Thyroid gland (tissue), 4 donors: ENCODE results near the gene DSCAM. TPM values are rescaled to one million over a fixed set of nuclear protein-coding genes. Genes with fewer than 3 reads are reported as not detected.

Experiments
- DNase-seq, 2 donors: peaks; one replicate each; pipeline ENCODE4 v3.0.0-alpha.2; 2019
- H3K27ac ChIP-seq, 3 donors: fragments of 200-600 bp; sonication (generic); 1 replicate in 2 of 3; 2 replicates in 1 of 3; pipeline ENCODE4 v1.5.1; 2016 to 2019; ENCODE audit warnings: mild to moderate bottlenecking in 1 of 3, moderate library complexity in 1 of 3
- H3K27me3 ChIP-seq: fragments of 200-600 bp; sonication (generic); one replicate; pipeline ENCODE4 v1.5.1; 2019
- H3K36me3 ChIP-seq, 2 donors: fragments of 200-600 bp; sonication (generic); one replicate each; pipeline ENCODE4 v1.5.1; 2016 to 2019
- H3K4me1 ChIP-seq, 2 donors: fragments of 200-600 bp; sonication (generic); one replicate each; pipeline ENCODE4 v1.5.1; 2017 to 2019
- H3K4me3 ChIP-seq, 3 donors: fragments of 200-600 bp; sonication (generic); replicated peaks in 1 of 3; 1 replicate in 2 of 3; 2 replicates in 1 of 3; pipeline ENCODE4 v1.5.1; 2016; ENCODE audit warnings: mild to moderate bottlenecking in 1 of 3
- H3K9me3 ChIP-seq: fragments of 200-600 bp; sonication (generic); one replicate; pipeline ENCODE4 v1.5.1; 2017
- POLR2A ChIP-seq, 2 donors: fragments of 450-650 bp; IDR thresholded peaks; one replicate each; pipeline ENCODE4 v1.6.1; 2017; ENCODE audit warnings: antibody characterized with exemption in 2 of 2, mild to moderate bottlenecking in 2 of 2, moderate library complexity in 1 of 2
- WGBS, 2 donors: methylation state at CpG; one replicate each; pipeline ENCODE4 v1.1.5; 2017; 5-methylcytosine and 5-hydroxymethylcytosine counted together
- intact Hi-C: fragments of 100-400 bp; cut with DNase I; formaldehyde crosslinking; loops from one replicate; pipeline ENCODE4 v1.15.1; 2023
- total RNA-seq, 4 donors: library from RNA; depleted of rRNA; stranded (reverse); fragments of >200 nt; gene quantifications; one replicate each; pipeline ENCODE4 v1.2.3, GENCODE V29; 2016
- TF ChIP-seq, protein P1 (sequence below), 6 experiments: fragments of 200-600 bp in 3 of 6; fragments of 450-650 bp in 3 of 6; sonication (generic) in 3 of 6; IDR thresholded peaks; one replicate each; pipeline ENCODE4 v1.5.1; 2016 to 2019; ENCODE audit warnings: antibody characterized with exemption in 6 of 6, mild to moderate bottlenecking in 2 of 6, inconsistent platforms in 1 of 6, moderate library complexity in 1 of 6

DSCAM gene
- total RNA-seq, 4 donors from 2014 or later = 0.20 TPM; not detected in 3

DNA sequence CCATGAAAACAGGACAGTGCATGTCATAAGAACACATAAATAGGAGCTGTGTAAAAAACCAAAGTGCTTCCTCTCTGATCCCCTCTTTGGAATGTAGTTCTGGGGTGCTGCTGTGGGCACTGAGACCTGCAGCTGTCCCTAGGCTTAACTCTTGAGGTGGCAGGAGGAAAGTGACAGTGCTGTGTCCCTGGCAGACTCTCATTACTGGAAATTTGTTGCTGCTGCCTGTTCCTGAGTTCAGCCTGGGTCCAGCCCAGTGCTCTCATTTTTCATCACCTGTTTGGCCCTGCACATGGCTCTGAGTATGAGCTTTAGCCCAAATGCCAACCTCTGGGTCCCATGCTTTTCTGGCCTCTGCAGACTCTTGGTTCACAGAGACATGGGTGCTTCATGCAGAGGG lies 329.3 kb downstream of the DSCAM start:
- intact Hi-C loops = no loop called here
- Histone ChIP-seq H3K9me3 (no peaks in the 10 kb centered on the region), H3K36me3 (no peaks in the 10 kb centered on the region), H3K4me3 (no peak overlapping the region), H3K4me1 (no peaks in the 10 kb centered on the region), H3K27ac (no peak overlapping the region), H3K27me3 (no peaks in the 10 kb centered on the region)
- TF ChIP-seq POLR2A (IDR thresholded peaks at IDR 0.05) = no peak
- TF ChIP-seq, protein P1, sequence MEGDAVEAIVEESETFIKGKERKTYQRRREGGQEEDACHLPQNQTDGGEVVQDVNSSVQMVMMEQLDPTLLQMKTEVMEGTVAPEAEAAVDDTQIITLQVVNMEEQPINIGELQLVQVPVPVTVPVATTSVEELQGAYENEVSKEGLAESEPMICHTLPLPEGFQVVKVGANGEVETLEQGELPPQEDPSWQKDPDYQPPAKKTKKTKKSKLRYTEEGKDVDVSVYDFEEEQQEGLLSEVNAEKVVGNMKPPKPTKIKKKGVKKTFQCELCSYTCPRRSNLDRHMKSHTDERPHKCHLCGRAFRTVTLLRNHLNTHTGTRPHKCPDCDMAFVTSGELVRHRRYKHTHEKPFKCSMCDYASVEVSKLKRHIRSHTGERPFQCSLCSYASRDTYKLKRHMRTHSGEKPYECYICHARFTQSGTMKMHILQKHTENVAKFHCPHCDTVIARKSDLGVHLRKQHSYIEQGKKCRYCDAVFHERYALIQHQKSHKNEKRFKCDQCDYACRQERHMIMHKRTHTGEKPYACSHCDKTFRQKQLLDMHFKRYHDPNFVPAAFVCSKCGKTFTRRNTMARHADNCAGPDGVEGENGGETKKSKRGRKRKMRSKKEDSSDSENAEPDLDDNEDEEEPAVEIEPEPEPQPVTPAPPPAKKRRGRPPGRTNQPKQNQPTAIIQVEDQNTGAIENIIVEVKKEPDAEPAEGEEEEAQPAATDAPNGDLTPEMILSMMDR (IDR thresholded peaks at IDR 0.05) = no peak
- DNase-seq = no peak

DNA sequence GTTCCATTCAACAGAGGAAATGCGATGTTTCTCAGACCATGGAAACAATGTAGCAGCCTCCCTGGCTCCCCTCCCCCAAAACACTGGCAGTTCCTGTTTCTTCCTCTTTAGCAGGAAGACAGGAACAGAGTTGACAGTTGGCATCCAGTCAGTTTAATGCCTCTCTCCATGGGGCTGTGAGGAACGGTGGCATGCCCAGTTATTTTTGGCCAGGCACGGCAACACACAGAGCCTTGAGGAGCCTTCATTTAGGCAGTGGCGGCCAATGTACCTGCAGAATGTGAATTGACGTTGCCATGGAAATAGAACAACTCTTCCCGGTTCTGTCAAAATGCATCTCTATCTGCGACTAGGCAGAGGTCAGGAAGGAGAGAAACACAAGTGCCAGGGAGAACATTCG lies 330.6 kb downstream of the DSCAM start:
- WGBS, 2 donors = 17 to 34% methylated on average over 8 of the region's 8 CpGs
- Histone ChIP-seq H3K4me3 (no peak overlapping the region), H3K4me1 (no peaks in the 10 kb centered on the region), H3K27me3 (no peaks in the 10 kb centered on the region), H3K27ac (no peak overlapping the region), H3K36me3 (no peaks in the 10 kb centered on the region), H3K9me3 (no peaks in the 10 kb centered on the region)
- intact Hi-C loops = no loop called here
- TF ChIP-seq POLR2A (IDR thresholded peaks at IDR 0.05) = no peak
- TF ChIP-seq, protein P1 (IDR thresholded peaks at IDR 0.05) = no peak
- DNase-seq = no peak

DNA sequence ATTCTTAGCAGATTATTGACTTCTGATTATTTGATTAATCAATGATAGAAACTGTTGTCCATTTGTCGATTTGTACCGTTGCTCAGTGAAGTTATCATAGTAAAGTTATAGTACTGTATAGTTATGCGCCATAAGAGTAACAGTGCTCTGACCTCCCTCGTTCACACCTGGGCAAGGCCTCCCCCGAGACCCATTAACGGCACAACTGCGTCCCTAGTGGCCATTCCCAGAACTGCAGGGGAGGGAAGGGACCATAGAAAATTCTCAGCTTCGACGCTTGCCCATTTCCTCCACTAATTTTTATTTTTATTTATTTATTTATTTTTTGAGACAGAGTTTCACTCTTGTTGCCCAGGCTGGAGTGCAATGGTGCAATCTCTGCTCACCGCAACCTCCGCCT lies 334.4 kb downstream of the DSCAM start:
- TF ChIP-seq, protein P1 (IDR thresholded peaks at IDR 0.05) = peak in 3 of 6 experiments; percentile 25 to 40 (median 26)
- TF ChIP-seq POLR2A (IDR thresholded peaks at IDR 0.05) = no peak
- DNase-seq = no peak
- 81% methylated on average over 11 of the region's 11 CpGs for WGBS, 2 donors
- Histone ChIP-seq H3K4me1 (no peaks in the 10 kb centered on the region), H3K27me3 (no peaks in the 10 kb centered on the region), H3K9me3 (no peaks in the 10 kb centered on the region), H3K27ac (no peak overlapping the region), H3K36me3 (no peaks in the 10 kb centered on the region), H3K4me3 (no peak overlapping the region)
- intact Hi-C loops = no loop called here

DNA sequence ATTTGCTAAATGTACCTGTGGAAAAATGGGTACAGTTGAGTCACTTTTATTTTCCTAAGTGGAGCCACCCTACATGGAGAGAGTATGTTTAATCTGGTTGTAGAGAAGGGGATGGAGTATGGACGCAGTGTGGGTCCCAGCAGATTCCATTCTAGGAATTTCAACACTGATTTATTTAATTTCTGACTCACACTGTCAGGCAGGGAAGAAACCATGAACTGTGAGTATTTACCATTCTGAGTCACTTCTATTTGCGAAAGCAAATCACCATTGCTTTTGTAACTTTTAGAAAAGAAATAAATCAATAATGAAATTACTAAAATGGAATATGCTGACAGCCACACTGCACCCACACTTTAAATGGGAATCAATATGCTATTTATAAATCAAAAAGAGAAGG lies 339.0 kb downstream of the DSCAM start:
- TF ChIP-seq, protein P1 (IDR thresholded peaks at IDR 0.05) = no peak
- TF ChIP-seq POLR2A (IDR thresholded peaks at IDR 0.05) = no peak
- Histone ChIP-seq H3K36me3 (no peaks in the 10 kb centered on the region), H3K9me3 (no peaks in the 10 kb centered on the region), H3K4me1 (no peaks in the 10 kb centered on the region), H3K27ac (no peak overlapping the region), H3K4me3 (no peak overlapping the region), H3K27me3 (no peaks in the 10 kb centered on the region)
- no peak for DNase-seq
- WGBS, 2 donors = 89 to 91% methylated on average over 2 of the region's 2 CpGs
- intact Hi-C loops = no loop called here

DNA sequence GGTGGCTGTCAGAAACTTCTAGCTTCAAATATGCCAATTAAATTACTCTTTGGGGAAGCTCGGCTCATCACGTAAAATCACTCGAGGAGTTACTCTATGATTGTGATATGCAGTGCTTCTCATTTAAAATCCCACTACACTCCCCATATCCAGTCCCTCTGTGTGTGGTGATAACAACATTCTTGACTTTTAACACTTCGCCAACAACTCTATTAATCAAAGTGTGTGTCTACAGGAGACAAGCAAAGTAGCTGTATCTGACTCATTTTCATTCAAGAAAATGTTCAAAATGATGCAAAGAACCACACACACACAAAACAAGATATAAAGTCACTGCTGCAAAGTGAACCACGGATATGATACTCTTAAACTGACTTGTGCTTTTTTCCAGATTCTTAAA lies 341.3 kb downstream of the DSCAM start:
- Histone ChIP-seq H3K27me3 (no peaks in the 10 kb centered on the region), H3K4me1 (no peaks in the 10 kb centered on the region), H3K27ac (no peak overlapping the region), H3K4me3 (no peak overlapping the region), H3K9me3 (no peaks in the 10 kb centered on the region), H3K36me3 (no peaks in the 10 kb centered on the region)
- no peak for DNase-seq
- TF ChIP-seq, protein P1 (IDR thresholded peaks at IDR 0.05) = no peak
- TF ChIP-seq POLR2A (IDR thresholded peaks at IDR 0.05) = no peak
- 84 to 85% methylated on average over 5 of the region's 5 CpGs for WGBS, 2 donors
- intact Hi-C loops = no loop called here
